HG02588 (cell line): ENCODE results near the gene EMX2.

Experiments
- ATAC-seq: cut with Tn5 transposase; IDR thresholded peaks from one replicate; pipeline ENCODE4 v1.9.1; 2021; ENCODE audit warnings: mild to moderate bottlenecking, moderate library complexity; ENCODE audit not compliant: unreplicated experiment

Gene EMX2

DNA sequence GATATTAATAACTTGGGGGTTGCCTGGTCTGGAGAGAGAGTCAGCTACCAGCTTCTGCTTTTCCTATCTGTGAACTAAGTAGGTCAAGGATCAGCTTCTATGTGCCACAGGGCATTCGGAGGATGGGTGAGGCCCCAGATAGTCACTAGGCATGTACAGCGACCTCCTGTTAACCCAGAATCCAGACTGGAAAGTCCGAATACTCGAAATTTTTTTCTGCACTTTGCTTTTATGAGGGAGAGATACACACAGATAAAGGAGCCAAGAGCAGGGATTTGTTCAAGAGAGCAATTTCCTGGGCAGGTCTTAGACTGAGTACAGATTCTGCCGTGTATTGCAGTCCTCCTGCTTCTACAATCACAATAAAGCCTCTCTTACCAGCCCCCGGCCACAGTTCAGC lies 54.2 kb downstream of the EMX2 start:
- no peak for ATAC-seq

DNA sequence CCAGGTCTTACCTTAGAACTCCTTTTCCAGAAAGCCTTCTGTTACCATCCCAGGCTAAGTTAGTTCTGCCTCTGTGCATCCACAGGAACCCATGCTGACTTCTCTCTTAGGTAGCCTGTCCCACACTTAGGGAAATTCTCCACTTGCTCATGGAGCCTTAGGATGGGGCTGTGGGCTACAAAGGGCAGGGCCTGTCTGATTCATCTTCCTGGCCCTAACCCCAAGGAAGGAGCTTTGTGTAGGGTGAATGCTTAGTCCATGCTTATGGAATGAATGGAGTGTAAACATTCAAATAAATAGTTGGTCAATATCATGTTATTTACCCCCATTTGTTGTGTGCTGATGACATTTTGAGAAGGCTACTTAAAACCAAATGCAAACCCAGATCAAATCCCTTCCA lies 54.7 kb downstream of the EMX2 start:
- no peak for ATAC-seq
